ENCODE results near the gene MUC15. TPM values are rescaled to one million over a fixed set of nuclear protein-coding genes. Genes with fewer than 3 reads are reported as not detected.
"Not testable (repeated sequence)": the region's sequence is repeated elsewhere in the genome, so short reads cannot be mapped to it uniquely, and the experiment has no call there.

Gene MUC15
- total RNA-seq, 1 donor from 2014 or later: not detected

GRCh38 chr11:26608507-26609146 lies 36.6 kb upstream of the MUC15 start:
- Mint-ChIP-seq H3K4me3 (ENCODE audit: unreplicated experiment) (no peak overlapping the region), H3K36me3 (ENCODE audit: low read depth) (peaks cover 5% of the 10 kb centered on the region), H3K27me3 (ENCODE audit: low read depth) (peaks cover 3% of the 10 kb centered on the region), H3K27ac (ENCODE audit: unreplicated experiment) (no peak overlapping the region), H3K4me1 (ENCODE audit: low read depth) (no peaks in the 10 kb centered on the region), H3K9me3 (ENCODE audit: low read depth) (peaks cover 34% of the 10 kb centered on the region)
- DNase-seq (ENCODE audit: low spot score): no peak
- TF ChIP-seq, protein P1, sequence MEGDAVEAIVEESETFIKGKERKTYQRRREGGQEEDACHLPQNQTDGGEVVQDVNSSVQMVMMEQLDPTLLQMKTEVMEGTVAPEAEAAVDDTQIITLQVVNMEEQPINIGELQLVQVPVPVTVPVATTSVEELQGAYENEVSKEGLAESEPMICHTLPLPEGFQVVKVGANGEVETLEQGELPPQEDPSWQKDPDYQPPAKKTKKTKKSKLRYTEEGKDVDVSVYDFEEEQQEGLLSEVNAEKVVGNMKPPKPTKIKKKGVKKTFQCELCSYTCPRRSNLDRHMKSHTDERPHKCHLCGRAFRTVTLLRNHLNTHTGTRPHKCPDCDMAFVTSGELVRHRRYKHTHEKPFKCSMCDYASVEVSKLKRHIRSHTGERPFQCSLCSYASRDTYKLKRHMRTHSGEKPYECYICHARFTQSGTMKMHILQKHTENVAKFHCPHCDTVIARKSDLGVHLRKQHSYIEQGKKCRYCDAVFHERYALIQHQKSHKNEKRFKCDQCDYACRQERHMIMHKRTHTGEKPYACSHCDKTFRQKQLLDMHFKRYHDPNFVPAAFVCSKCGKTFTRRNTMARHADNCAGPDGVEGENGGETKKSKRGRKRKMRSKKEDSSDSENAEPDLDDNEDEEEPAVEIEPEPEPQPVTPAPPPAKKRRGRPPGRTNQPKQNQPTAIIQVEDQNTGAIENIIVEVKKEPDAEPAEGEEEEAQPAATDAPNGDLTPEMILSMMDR (IDR thresholded peaks at IDR 0.05): no peak

DNA sequence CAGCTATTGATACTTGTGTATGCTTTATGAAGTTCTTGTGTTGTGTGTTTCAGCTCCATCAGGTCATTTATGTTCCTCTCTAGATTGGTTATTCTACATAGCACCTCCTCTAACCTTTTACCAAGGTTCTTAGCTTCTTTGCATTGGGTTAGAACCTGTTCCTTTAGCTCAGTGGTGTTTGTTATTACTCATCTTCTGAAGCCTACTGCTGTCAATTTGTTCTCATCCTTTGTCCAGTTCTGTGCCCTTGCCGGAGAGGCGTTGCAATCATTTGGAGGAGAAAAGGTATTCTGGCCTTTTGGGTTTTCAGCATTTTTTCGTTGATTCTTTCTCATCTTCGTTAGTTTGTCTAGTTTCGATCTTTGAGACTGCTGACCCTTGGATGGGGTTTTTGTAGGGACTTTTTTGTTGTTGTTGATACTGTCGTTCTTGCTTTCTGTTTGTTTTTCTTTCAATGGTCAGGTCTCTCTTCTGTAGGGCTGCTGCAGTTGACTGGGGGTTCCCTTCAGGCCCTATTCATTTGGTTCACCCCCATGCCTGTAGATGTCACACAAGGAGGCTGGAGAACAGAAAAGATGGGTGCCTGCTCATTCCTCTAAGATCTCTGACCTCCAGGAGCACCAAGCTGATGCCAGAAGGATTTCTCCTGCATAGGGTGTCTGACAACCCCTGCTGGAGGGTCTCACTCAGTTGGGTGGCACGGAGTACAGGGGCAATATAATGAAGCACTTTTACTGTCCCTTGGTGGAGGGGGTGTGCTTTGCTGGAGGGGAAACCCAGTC lies 35.9 kb upstream of the MUC15 start:
- no peak overlapping the region for H3K27ac Mint-ChIP-seq (ENCODE audit: unreplicated experiment)
- H3K4me1 Mint-ChIP-seq (ENCODE audit: low read depth): no peaks in the 10 kb centered on the region
- H3K4me3 Mint-ChIP-seq (ENCODE audit: unreplicated experiment): no peak overlapping the region
- H3K27me3 Mint-ChIP-seq (ENCODE audit: low read depth): peaks cover 3% of the 10 kb centered on the region
- TF ChIP-seq, protein P1 (IDR thresholded peaks at IDR 0.05): no peak
- no peak for DNase-seq (ENCODE audit: low spot score)
- peaks cover 28% of the 10 kb centered on the region for H3K9me3 Mint-ChIP-seq (ENCODE audit: low read depth)
- peaks cover 5% of the 10 kb centered on the region for H3K36me3 Mint-ChIP-seq (ENCODE audit: low read depth)

DNA sequence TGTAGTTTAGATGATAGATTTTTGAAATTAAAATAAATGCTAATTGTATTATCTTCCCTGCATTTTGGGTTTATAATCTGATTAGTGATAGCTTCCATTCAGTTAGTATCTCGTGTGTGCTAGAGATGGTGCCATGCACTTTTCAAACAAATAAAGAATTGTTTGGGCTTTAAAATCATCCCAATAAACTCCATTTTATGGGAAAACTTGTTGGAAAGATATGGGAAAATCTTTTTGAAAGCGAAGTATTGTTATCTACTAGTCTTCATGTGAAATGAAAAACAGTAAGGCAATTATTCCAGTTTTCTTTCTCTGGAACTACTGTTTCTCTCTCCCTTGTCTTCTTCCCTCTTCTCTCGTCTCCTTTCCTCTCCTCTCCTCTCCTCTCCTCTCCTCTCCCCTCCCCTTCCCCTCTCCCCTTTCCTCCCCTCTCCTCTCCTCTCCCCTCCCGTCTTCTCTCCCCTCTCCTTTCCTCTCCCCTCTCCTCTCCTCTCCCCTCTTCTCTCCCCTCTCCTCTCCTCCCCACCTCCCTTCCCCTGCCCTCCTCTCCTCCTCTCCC lies 27.9 kb upstream of the MUC15 start:
- TF ChIP-seq, protein P1 (IDR thresholded peaks at IDR 0.05): no peak
- Mint-ChIP-seq H3K27ac (ENCODE audit: unreplicated experiment) (no peak overlapping the region), H3K27me3 (ENCODE audit: low read depth) (peaks cover 6% of the 10 kb centered on the region), H3K4me3 (ENCODE audit: unreplicated experiment) (no peak overlapping the region), H3K36me3 (ENCODE audit: low read depth) (no peaks in the 10 kb centered on the region), H3K4me1 (ENCODE audit: low read depth) (no peaks in the 10 kb centered on the region), H3K9me3 (ENCODE audit: low read depth) (peaks cover 11% of the 10 kb centered on the region)
- DNase-seq (ENCODE audit: low spot score): no peak

DNA sequence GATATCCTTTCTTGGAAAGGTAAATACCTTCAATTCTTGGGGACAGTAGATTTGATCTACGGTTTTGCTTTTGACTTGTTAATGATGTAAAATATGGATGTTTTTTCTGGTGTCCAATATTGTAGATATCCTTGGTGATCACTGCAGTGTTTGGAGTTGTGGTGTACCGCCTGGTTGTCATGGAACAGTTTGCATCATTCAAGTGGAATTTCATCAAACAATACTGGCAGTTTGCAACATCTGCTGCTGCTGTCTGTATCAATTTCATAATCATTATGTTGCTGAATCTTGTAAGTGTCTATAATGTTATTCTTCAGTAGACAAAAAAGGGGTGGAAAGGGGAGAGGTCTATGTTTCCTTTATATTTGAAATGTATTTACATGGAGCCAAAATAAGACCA lies 27.4 kb upstream of the MUC15 start:
- Mint-ChIP-seq H3K27me3 (ENCODE audit: low read depth) (peaks cover 6% of the 10 kb centered on the region), H3K9me3 (ENCODE audit: low read depth) (peaks cover 6% of the 10 kb centered on the region), H3K27ac (ENCODE audit: unreplicated experiment) (no peak overlapping the region), H3K4me1 (ENCODE audit: low read depth) (no peaks in the 10 kb centered on the region), H3K36me3 (ENCODE audit: low read depth) (no peaks in the 10 kb centered on the region), H3K4me3 (ENCODE audit: unreplicated experiment) (no peak overlapping the region)
- DNase-seq (ENCODE audit: low spot score): no peak
- TF ChIP-seq, protein P1 (IDR thresholded peaks at IDR 0.05): no peak

GRCh38 chr11:26597899-26598298 lies 25.8 kb upstream of the MUC15 start:
- H3K27ac Mint-ChIP-seq (ENCODE audit: unreplicated experiment): no peak overlapping the region
- peaks cover 3% of the 10 kb centered on the region for H3K27me3 Mint-ChIP-seq (ENCODE audit: low read depth)
- no peaks in the 10 kb centered on the region for H3K4me1 Mint-ChIP-seq (ENCODE audit: low read depth)
- H3K36me3 Mint-ChIP-seq (ENCODE audit: low read depth): no peaks in the 10 kb centered on the region
- H3K9me3 Mint-ChIP-seq (ENCODE audit: low read depth): no peaks in the 10 kb centered on the region
- TF ChIP-seq, protein P1 (IDR thresholded peaks at IDR 0.05): no peak
- no peak for DNase-seq (ENCODE audit: low spot score)
- no peak overlapping the region for H3K4me3 Mint-ChIP-seq (ENCODE audit: unreplicated experiment)

GRCh38 chr11:26597049-26597689 lies 25.1 kb upstream of the MUC15 start:
- H3K4me1 Mint-ChIP-seq (ENCODE audit: low read depth); H3K4me3 Mint-ChIP-seq (ENCODE audit: unreplicated experiment); H3K27me3 Mint-ChIP-seq (ENCODE audit: low read depth); DNase-seq (ENCODE audit: low spot score); H3K9me3 Mint-ChIP-seq (ENCODE audit: low read depth); H3K27ac Mint-ChIP-seq (ENCODE audit: unreplicated experiment); H3K36me3 Mint-ChIP-seq (ENCODE audit: low read depth): not testable (repeated sequence)

DNA sequence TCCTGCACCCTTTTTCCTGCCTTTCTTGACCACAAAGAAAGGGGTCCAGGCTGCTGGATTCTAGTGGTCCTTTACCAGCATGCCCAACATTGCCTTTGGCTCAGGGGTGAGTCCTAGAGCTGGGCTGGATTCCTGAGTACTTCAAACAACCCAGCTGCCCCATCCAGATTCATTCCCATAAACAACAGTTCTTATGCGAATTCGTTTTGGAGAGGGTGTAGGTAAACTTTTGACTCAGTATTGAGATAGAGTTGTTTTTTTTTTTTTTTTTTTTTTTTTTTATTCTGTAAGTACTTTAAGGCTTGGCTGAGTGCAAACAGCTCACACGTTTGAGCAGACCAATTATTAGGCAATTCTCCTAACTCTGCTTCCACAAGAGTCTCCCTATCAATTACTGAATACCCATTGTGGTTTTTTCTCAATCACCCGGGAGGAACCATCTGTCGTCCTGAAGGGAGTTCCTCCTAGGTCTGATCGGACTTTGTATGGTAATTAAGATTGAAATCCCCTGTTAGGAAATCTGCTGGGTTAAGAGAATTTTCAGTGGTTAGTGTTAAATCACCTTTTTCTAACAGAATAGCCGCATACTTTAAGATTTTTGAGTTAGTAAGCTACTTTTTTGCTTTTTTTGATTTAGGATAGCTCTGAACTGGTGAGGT lies 23.3 kb upstream of the MUC15 start:
- not testable (repeated sequence) for H3K27ac Mint-ChIP-seq (ENCODE audit: unreplicated experiment); H3K4me3 Mint-ChIP-seq (ENCODE audit: unreplicated experiment); DNase-seq (ENCODE audit: low spot score); H3K4me1 Mint-ChIP-seq (ENCODE audit: low read depth); H3K27me3 Mint-ChIP-seq (ENCODE audit: low read depth); H3K9me3 Mint-ChIP-seq (ENCODE audit: low read depth); H3K36me3 Mint-ChIP-seq (ENCODE audit: low read depth)
